NCI-H82 treated with DMSO at 0.1 percent for 48 hours (cell line): ENCODE measurements around the gene BMP2K.

Source experiments
- DNase-seq: peaks from one replicate; lab custom pipeline; 2025; ENCODE audit not compliant: unreplicated experiment; lab: John Stamatoyannopoulos, UW

BMP2K gene

DNA sequence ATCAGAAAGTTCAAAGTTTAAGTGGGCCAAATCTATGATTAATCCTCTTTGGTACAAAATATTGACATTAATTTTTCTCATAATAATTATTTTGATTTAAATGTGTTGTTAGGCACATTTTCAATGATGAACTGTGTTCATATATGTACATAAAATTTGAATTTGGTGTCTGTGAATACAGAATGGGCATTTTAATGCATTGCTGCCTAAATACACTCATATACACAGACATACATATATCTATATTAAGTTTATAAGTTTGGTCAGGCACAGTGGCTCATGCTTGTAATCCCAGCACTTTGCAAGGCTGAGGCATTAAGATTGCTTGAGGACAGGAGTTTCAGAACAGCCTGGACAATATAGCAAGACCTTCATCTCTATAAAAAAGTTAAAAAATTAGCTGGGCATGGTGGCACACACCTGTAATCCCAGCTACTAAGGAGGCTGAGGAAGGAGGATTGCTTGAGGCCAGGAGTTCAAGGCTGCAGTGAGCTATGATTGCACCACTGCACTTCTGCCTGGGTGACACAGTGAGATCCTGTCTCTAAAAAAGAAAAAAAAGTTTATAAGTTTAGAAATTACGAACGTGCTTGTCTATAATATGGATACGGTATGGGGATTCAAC lies 12.3 kb upstream of the BMP2K start:
- DNase-seq, result no peak

DNA sequence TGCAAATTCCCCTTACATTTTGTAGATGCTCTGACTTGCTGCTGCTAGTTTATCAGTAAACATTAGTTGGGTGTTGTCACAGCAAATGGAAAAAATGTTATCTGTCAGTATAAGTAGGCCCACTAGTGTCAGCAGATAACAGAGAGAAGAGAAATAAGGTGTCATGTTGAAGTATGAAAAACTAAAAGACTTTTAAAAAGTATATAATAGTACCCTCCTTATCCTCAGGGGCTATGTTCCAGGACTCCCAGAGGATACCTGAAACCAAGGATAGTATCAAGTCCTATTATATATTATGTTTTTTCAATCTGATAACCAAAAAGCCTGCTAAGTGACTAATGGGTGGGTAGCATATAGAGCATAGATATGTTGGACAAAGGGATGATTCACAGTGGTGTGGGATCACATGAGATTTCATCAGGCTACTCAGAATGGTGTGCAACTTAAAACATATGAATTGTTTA lies 11.6 kb upstream of the BMP2K start:
- DNase-seq, result no peak

GRCh38 chr4:78765432-78766006 lies 10.6 kb upstream of the BMP2K start:
- DNase-seq, result no peak

GRCh38 chr4:78766026-78766425 lies 10.1 kb upstream of the BMP2K start:
- no peak for DNase-seq

DNA sequence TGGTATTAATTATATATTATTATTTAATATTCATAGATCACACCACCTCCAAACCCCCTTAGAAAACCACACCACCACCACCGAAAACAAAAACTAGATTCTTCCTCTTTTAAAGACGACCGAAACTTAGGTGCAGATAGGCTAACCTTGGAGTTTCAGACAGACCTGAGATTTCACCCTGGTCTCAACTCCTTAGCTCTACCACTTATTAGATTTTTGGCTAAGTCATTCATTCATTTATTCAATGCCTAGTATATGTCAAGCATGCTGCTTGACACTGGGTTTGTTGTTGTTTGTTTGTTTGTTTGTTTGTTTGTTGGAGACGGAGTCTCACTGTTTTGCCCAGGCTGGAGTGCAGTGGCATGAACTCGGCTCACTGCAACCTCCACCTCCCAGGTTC lies 9.5 kb upstream of the BMP2K start:
- DNase-seq, result no peak

DNA sequence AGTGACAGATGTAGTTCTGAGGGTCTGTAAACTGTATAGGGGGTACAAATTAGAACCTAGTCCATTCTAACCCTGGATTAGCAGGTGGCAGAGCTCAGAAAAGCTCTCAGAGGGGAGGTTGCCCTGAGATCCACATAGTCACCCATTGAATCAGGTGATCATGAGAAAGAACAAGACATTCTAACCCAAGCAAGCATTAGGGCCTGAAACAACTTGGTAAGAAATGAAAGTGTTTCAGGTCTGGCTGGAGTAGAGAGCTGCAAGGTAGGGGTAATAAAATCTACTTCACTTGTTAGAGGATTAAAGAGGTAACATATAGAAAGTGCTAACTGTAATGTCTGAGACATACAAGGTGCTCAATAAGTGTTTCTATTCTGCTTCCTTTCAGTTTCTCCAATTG lies 8.8 kb upstream of the BMP2K start:
- no peak for DNase-seq

GRCh38 chr4:78768452-78769180 lies 7.5 kb upstream of the BMP2K start:
- DNase-seq, result no peak

DNA sequence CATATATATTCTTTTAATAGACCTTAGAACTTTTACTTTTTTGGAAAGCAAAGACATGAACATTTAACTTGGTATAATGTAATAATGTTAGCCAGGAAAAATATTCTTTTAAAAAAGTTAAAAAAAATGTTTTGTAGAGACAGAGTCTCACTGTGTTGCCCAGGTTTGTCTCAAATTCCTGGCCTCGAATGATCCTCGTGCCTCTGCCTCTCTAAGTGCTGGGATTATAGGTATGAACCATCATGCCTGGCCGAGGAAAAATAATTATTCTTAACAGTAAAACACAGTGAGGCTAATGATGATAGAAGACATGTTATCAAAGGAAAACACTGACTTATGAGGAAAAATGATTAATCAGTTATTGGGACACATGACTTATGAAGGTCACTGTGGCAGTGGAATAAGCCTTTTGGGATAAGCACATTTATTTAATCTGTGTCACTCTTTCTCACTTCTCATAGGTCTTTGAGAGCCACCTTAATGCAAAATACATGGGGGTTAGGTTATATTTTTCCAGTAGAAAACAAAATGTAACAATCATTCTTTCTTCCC lies 6.0 kb upstream of the BMP2K start:
- DNase-seq, result no peak

GRCh38 chr4:78772526-78773091 lies 3.5 kb upstream of the BMP2K start:
- DNase-seq, result no peak

DNA sequence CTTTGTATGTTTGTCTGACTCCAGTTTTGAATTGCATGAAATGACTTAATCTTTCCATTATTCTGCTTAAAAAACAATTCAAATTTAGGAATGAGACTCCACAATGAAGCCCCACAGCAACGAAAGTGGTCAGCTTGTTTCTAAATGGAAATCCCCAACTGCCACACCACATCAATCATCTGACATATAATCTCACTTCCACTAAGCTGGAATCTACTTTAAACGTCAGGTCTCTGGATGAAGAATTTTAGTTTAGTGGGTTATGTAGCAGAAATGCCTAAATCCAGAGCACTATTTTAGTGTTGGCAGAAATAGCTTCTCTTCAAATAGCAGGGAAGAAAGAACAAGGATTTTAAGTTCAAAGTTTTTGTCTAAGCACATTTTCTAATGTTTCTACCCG lies 1.7 kb upstream of the BMP2K start:
- no peak for DNase-seq

DNA sequence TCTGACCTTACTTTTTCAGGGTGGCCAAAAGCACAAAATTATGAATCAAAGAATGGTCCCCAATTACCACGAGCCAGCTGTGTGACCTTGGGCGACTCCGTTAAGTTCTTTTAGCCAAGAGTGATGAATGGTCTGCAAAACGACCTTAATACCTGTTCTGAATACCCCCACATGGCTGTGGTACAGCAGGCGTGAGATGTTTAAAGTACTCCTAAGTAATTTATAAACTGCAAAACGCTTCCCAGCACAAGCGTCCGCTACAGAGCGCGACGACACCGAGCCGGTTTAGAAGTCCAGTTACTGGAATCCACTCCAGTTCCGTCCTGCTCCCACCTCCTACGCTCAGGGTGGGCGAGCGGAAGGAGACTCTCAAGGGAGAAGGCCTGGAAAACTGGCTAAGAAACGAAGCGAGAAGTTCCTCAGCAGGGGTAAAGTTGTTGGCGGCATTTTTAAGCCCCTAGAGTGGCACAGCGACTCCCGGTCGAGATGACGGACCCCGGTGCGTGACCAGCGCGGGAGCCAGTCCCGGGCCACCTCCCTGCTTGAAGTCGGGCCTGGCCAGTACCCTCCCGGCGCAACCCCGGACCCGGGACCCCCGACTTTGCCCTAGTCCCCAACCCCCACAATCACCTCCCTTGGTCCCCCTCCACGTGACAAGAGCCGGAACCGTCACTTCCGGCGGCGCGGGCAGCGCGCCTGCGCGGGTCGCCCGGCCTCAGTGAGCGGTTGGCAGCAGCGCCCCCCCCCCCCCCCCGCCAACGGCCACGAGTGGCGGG lies 659 bp upstream of the BMP2K start:
- DNase-seq, result peak; percentile 13

GRCh38 chr4:78776729-78777575 lies 802 bp downstream of the BMP2K start:
- peak; percentile 21 for DNase-seq

DNA sequence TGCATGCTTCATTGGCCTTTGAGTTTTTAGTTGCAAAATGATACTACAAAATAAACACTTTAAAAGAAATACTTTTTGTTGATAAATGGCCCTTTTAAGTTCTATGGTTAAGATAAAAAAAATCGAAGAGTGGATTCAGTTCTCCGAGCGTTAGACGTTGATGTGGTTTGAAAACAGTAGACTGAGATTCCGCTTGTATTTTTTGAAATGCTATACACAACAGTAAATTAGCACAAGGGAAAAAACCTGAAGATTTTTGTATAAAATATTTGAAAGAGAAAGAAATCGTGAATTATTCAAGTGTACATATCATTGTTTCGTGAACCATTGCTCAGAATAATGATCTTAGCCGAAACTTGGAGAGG lies 1.4 kb downstream of the BMP2K start:
- no peak for DNase-seq

- no peak for DNase-seq
These were observed 2.4 kb downstream of the BMP2K start for GRCh38 chr4:78778530-78778929.

DNA sequence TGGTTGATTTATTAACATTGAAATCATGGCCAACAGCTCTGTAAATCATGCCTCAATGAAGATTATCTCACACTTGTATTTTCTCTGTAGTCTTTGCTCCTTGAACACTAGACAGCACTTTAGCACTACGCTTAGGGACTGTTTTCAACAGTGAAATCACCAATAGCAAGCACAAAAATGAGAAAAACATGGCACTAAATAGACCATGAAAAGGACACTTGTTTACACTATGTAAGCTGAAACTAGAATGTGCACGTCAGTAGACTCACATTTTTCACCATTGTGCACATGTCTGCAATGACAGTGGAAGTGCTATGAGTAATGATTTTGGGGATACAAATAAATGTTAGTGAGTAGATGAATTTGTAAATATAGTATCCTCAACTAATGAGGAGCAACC lies 3.1 kb downstream of the BMP2K start:
- DNase-seq, result no peak

DNA sequence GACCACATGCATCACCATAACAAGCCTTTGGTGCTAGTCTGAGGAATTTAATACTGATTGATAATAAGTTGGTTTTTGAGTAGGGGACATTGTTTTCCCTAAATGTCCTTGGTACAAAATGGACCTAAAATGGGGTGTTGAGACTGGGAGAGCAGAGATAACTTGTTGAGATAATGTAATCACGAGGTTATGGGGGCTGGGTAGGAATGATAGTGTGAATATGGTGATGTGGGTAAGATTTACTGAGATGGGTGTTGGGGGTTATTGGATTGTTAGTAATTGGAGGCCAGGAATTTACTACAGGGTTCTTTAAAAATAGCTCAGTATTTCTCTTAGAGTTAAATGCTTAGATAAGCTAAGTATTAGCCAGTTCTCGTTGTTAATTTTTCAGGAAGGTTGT lies 3.9 kb downstream of the BMP2K start:
- DNase-seq, result no peak

GRCh38 chr4:78781139-78781538 lies 5.0 kb downstream of the BMP2K start:
- DNase-seq, result no peak

DNA sequence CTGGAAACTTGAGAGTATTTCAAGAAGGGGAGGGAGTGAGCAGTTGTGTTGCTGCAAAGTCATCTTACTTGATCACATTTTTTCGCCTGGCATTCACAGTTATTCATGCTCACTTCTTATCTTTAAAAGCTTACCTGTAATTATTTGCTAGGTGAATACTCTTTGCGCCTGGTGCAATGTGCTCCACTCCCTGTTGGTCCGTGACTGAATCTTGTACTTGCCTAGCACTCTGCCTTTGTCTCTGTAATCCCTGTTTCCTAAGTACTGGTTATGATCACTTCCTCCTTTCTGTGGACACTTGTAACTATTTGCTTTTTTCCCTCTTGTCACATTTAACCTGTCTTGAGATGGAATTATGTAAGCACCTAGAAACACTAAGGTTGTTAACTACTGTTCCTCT lies 5.8 kb downstream of the BMP2K start:
- DNase-seq, result no peak

DNA sequence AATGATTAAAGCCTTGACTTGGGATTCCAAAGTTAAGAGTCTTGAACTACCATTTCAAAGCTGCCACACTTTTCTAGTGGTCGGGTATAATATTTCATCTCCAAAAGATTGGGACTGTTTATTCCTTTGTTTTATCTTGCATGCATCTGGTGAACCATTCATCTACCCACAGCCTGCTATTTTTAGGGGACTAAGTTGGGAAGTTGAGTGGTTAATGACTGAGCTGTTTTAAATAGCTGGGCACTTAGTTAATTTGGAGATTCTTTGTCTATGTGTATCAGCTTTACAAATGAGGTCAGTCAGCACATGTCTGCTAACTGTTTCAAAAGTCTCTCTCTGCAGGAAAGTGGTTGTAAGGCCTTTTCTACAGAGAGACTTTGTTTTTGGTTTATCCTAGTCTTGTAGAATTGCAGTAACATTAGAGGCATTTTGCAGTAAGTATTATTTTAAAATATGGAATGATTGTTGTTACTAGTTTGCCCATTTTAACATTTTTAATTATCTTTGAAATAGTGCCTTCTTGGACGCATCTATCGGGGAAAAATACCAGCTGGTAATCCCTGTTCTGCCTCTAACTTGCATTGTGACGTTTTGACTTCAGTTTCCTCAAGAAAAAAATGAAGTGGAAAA lies 8.2 kb downstream of the BMP2K start:
- DNase-seq, result no peak
